ENCODE results near the gene FCHSD2.

The FCHSD2 gene

GRCh38 chr11:73143126-73143838 is 1.2 kb upstream of the FCHSD2 start:
- no peak for TF ChIP-seq CTCF (IDR thresholded peaks at IDR 0.05)

GRCh38 chr11:73141309-73142127 is 600 bp downstream of the FCHSD2 start:
- TF ChIP-seq CTCF (IDR thresholded peaks at IDR 0.05), result no peak

GRCh38 chr11:73141031-73141308 is 1.1 kb downstream of the FCHSD2 start:
- no peak for TF ChIP-seq CTCF (IDR thresholded peaks at IDR 0.05)

- no peak for TF ChIP-seq CTCF (IDR thresholded peaks at IDR 0.05)
Measured at GRCh38 chr11:73140213-73141030, 1.7 kb downstream of the FCHSD2 start.

- TF ChIP-seq CTCF (IDR thresholded peaks at IDR 0.05), result no peak
Measured at GRCh38 chr11:73139476-73140198, 2.5 kb downstream of the FCHSD2 start.

GRCh38 chr11:73137944-73138274 is 4.2 kb downstream of the FCHSD2 start:
- TF ChIP-seq CTCF (IDR thresholded peaks at IDR 0.05), result no peak

- no peak for TF ChIP-seq CTCF (IDR thresholded peaks at IDR 0.05)
Measured at GRCh38 chr11:73137262-73137943, 4.7 kb downstream of the FCHSD2 start.
